ENCODE data around the gene SERGEF.

DNA sequence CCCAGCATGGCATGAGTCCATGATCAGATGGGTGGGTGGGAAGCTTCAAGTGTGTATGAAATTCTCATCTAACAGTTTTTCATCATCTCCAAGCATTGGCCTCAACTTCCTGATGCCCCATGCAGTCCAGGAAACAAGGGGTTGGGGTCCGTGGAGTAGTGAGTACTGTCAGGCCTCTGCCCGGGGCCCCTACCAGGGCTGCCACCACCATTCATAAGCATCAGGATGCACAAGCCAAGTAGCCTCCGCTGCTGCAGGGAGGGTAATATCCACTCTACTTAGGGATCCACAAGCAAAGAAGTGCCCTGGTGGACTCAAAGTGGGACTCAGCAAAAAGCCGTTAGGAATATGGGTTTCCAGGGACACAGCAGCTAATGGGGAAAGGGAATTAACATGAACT is 229.0 kb downstream of the SERGEF start:
- no peak for TF ChIP-seq SMC3 (IDR thresholded peaks at IDR 0.05; ENCODE audit: low read length)
- TF ChIP-seq KLF9 (CRISPR knock-in tag; IDR thresholded peaks at IDR 0.05; ENCODE audit: low read depth), result no peak
- TF ChIP-seq ZFX (CRISPR knock-in tag; IDR thresholded peaks at IDR 0.05; ENCODE audit: low read depth), result no peak
- no peak for TF ChIP-seq ZNF577 (CRISPR knock-in tag; IDR thresholded peaks at IDR 0.05; ENCODE audit: borderline replicate concordance, low read depth)
- TF ChIP-seq, protein P1, sequence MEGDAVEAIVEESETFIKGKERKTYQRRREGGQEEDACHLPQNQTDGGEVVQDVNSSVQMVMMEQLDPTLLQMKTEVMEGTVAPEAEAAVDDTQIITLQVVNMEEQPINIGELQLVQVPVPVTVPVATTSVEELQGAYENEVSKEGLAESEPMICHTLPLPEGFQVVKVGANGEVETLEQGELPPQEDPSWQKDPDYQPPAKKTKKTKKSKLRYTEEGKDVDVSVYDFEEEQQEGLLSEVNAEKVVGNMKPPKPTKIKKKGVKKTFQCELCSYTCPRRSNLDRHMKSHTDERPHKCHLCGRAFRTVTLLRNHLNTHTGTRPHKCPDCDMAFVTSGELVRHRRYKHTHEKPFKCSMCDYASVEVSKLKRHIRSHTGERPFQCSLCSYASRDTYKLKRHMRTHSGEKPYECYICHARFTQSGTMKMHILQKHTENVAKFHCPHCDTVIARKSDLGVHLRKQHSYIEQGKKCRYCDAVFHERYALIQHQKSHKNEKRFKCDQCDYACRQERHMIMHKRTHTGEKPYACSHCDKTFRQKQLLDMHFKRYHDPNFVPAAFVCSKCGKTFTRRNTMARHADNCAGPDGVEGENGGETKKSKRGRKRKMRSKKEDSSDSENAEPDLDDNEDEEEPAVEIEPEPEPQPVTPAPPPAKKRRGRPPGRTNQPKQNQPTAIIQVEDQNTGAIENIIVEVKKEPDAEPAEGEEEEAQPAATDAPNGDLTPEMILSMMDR (CRISPR knock-in tag; IDR thresholded peaks at IDR 0.05), result no peak
- TF ChIP-seq SOX13 (IDR thresholded peaks at IDR 0.05), result no peak
- TF ChIP-seq SOX13 (CRISPR knock-in tag; conservative IDR thresholded peaks at IDR 0.05 in 1 of 2, IDR thresholded peaks at IDR 0.05 in 1 of 2), result no peak
